Neural progenitor cell (in vitro differentiated cells): ENCODE measurements around the gene METRN. TPM values are rescaled to one million over a fixed set of nuclear protein-coding genes. Genes with fewer than 3 reads are reported as not detected.

Experiments
- DNase-seq: peaks from one replicate; pipeline ENCODE4 v3.0.0-alpha.2; 2016; ENCODE audit warnings: low spot score
- H2AFZ ChIP-seq: fragments of 200-600 bp; sonication (generic); replicated peaks from 2 replicates; pipeline ENCODE4 v1.6.1; 2016; ENCODE audit warnings: antibody characterized with exemption
- H3F3A ChIP-seq: fragments of 200-600 bp; sonication (generic); 2 replicates; pipeline ENCODE4 v1.6.1; 2016; ENCODE audit warnings: antibody characterized with exemption, low read depth
- H3K27ac ChIP-seq: fragments of 200-600 bp; sonication (generic); 2 replicates; pipeline ENCODE4 v1.5.1; 2016; ENCODE audit warnings: mild to moderate bottlenecking
- H3K27me3 ChIP-seq: fragments of 200-600 bp; sonication (generic); 2 replicates; pipeline ENCODE4 v1.6.1; 2016; ENCODE audit warnings: mild to moderate bottlenecking, moderate library complexity
- H3K36me3 ChIP-seq: fragments of 200-600 bp; sonication (generic); 2 replicates; pipeline ENCODE4 v1.5.1; 2016
- H3K4me1 ChIP-seq: fragments of 200-600 bp; sonication (generic); 2 replicates; pipeline ENCODE4 v1.6.1; 2016; ENCODE audit warnings: mixed run types
- H3K4me2 ChIP-seq: fragments of 200-600 bp; sonication (generic); 2 replicates; pipeline ENCODE4 v1.6.1; 2016
- H3K4me3 ChIP-seq: fragments of 200-600 bp; sonication (generic); 2 replicates; pipeline ENCODE4 v1.5.1; 2016
- H3K79me2 ChIP-seq: fragments of 200-600 bp; sonication (generic); 2 replicates; pipeline ENCODE4 v1.6.1; 2016; ENCODE audit warnings: low read depth
- H3K9ac ChIP-seq: fragments of 200-600 bp; sonication (generic); 2 replicates; pipeline ENCODE4 v1.6.1; 2016
- H3K9me3 ChIP-seq: fragments of 200-600 bp; sonication (generic); 2 replicates; pipeline ENCODE4 v1.5.1; 2016; ENCODE audit warnings: low read depth
- H4K20me1 ChIP-seq: fragments of 200-600 bp; sonication (generic); 2 replicates; pipeline ENCODE4 v1.6.1; 2016; ENCODE audit warnings: low read depth
- H3K27ac Mint-ChIP-seq: 3 replicates; pipeline ENCODE4 v1.8.0; 2021; ENCODE audit warnings: mixed read lengths
- H3K27me3 Mint-ChIP-seq: 2 replicates; pipeline ENCODE4 v1.8.0; 2022; ENCODE audit warnings: low read depth, mild to moderate bottlenecking, inconsistent platforms, moderate library complexity, mixed read lengths; ENCODE audit not compliant: insufficient read depth
- H3K36me3 Mint-ChIP-seq: 3 replicates; pipeline ENCODE4 v1.8.0; 2021; ENCODE audit warnings: mixed read lengths
- H3K4me1 Mint-ChIP-seq: 3 replicates; pipeline ENCODE4 v1.8.0; 2021; ENCODE audit warnings: mixed read lengths
- H3K4me3 Mint-ChIP-seq: 3 replicates; pipeline ENCODE4 v1.8.0; 2021; ENCODE audit warnings: mild to moderate bottlenecking, moderate library complexity, mixed read lengths
- H3K9me3 Mint-ChIP-seq: 3 replicates; pipeline ENCODE4 v1.8.0; 2020; ENCODE audit warnings: mixed read lengths
- EZH2 ChIP-seq: fragments of 200-600 bp; sonication (generic); IDR thresholded peaks from 2 replicates; pipeline ENCODE4 v1.6.1; 2017; ENCODE audit warnings: antibody characterized with exemption, mild to moderate bottlenecking, moderate library complexity
- EZH2phosphoT487 ChIP-seq: fragments of 200-600 bp; sonication (generic); IDR thresholded peaks from 2 replicates; pipeline ENCODE4 v1.6.1; 2017; ENCODE audit warnings: antibody characterized with exemption
- total RNA-seq: library from RNA; depleted of rRNA; stranded (reverse); fragments of >200 nt; gene quantifications from 2 replicates; pipeline ENCODE4 v1.2.3, GENCODE V29; 2015; ENCODE audit warnings: low replicate concordance
- TF ChIP-seq, protein P1 (sequence below): fragments of 200-600 bp; sonication (generic); IDR thresholded peaks from 2 replicates; pipeline ENCODE4 v1.5.1; 2017; ENCODE audit warnings: antibody characterized with exemption, mild to moderate bottlenecking

The METRN gene
- total RNA-seq, 1 donor from 2014 or later = 24.3 TPM

DNA sequence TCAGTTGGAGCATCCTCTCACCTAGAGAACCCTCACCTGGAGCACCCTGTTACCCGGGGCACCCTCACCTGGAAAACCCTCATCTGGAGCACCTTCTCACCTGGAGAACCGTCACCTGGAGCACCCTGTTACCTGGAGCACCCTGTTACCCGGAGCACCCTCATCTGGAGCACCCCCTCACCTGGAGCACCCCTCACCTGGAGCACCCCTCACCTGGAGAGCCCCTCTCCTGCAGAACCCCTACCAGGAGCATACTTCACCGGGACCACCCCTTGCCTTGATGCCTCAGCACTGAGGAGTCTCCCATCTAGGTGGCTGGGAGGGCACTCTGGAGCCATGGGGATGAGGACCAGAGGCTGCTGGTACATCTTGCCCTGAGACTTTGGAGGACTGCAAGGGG lies 6.0 kb upstream of the METRN start:
- H3K4me1 Mint-ChIP-seq = peaks cover 38% of the 10 kb centered on the region
- H3K36me3 Mint-ChIP-seq = no peaks in the 10 kb centered on the region
- Histone ChIP-seq H2AFZ (no peak overlapping the region), H3K9ac (no peak overlapping the region), H3K79me2 (no peaks in the 10 kb centered on the region), H3K9me3 (no peaks in the 10 kb centered on the region), H4K20me1 (peaks cover 38% of the 10 kb centered on the region), H3K4me2 (no peak overlapping the region), H3K27me3 (peaks cover 99% of the 10 kb centered on the region), H3K4me1 (peaks cover 6% of the 10 kb centered on the region), H3K36me3 (no peaks in the 10 kb centered on the region), H3F3A (peaks cover 34% of the 10 kb centered on the region), H3K27ac (no peak overlapping the region), H3K4me3 (no peak overlapping the region)
- no peak for DNase-seq
- peak overlapping the region; percentile 78 for H3K4me3 Mint-ChIP-seq
- no peak for TF ChIP-seq EZH2
- no peak for TF ChIP-seq EZH2phosphoT487
- TF ChIP-seq, protein P1, sequence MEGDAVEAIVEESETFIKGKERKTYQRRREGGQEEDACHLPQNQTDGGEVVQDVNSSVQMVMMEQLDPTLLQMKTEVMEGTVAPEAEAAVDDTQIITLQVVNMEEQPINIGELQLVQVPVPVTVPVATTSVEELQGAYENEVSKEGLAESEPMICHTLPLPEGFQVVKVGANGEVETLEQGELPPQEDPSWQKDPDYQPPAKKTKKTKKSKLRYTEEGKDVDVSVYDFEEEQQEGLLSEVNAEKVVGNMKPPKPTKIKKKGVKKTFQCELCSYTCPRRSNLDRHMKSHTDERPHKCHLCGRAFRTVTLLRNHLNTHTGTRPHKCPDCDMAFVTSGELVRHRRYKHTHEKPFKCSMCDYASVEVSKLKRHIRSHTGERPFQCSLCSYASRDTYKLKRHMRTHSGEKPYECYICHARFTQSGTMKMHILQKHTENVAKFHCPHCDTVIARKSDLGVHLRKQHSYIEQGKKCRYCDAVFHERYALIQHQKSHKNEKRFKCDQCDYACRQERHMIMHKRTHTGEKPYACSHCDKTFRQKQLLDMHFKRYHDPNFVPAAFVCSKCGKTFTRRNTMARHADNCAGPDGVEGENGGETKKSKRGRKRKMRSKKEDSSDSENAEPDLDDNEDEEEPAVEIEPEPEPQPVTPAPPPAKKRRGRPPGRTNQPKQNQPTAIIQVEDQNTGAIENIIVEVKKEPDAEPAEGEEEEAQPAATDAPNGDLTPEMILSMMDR = no peak
- H3K27ac Mint-ChIP-seq = no peak overlapping the region
- no peaks in the 10 kb centered on the region for H3K9me3 Mint-ChIP-seq
- peaks cover 35% of the 10 kb centered on the region for H3K27me3 Mint-ChIP-seq

DNA sequence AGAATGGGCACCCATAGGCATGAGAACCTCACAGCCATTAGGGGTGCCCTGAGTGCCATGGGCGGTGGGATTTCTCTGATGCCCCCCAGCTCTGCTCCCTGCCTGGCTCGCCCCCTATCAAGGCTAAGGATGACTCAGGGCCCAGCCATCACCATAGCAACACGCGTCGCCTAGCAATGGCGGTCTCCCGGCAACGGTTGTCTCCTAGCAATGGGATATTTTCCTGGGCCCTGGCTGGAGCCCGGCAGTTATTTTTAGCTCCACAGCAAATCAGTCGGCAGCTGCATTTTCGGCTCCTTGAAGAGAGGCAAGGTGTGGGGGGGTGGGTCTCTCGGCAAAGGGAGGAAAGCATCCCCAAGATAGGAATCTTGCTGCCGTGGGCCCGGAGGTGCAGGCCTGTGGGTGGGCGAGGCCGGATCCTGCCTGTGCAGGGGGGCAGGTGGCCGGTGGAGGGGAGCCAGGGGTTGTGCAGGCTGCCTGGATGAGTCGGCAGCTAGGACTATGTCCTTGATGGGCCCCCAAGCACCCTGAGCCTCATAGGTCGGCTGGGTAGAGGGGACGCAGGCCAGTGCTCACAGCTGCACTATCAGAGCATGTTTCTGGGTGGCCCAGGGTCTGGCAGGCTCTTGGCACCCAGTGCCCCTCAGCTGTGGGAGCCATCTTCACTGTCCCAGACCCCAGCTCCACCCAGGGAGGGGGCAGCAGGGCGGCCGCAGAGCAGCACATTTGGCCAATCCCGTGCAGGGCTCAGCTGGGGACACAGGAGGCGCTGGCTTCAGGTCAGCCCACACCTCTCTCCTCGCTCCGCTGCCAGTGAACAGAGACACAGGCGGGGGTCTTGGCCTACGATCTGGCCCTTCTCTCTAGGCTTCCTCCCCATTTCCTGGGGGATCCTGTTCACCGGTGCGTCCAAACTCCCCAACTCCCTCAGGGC lies 5.1 kb upstream of the METRN start:
- H3K9me3 ChIP-seq = no peaks in the 10 kb centered on the region
- H3K4me3 ChIP-seq = no peak overlapping the region
- peaks cover 27% of the 10 kb centered on the region for H3K27me3 Mint-ChIP-seq
- peaks cover 30% of the 10 kb centered on the region for H4K20me1 ChIP-seq
- H3K27ac Mint-ChIP-seq = peak overlapping the region; percentile 92
- peaks cover 98% of the 10 kb centered on the region for H3K27me3 ChIP-seq
- H3K4me3 Mint-ChIP-seq = peak overlapping the region; percentile 78
- peak; percentile 83 for DNase-seq
- no peak overlapping the region for H3K9ac ChIP-seq
- H2AFZ ChIP-seq = no peak overlapping the region
- no peaks in the 10 kb centered on the region for H3K9me3 Mint-ChIP-seq
- no peaks in the 10 kb centered on the region for H3K36me3 ChIP-seq
- no peak overlapping the region for H3K27ac ChIP-seq
- H3K79me2 ChIP-seq = no peaks in the 10 kb centered on the region
- no peak for TF ChIP-seq EZH2phosphoT487
- TF ChIP-seq, protein P1 = peak; percentile 15
- no peak for TF ChIP-seq EZH2
- H3K4me1 Mint-ChIP-seq = peaks cover 41% of the 10 kb centered on the region
- peak overlapping the region; percentile 21 for H3K4me2 ChIP-seq
- no peaks in the 10 kb centered on the region for H3K36me3 Mint-ChIP-seq
- H3F3A ChIP-seq = peaks cover 33% of the 10 kb centered on the region
- peaks cover 10% of the 10 kb centered on the region for H3K4me1 ChIP-seq

DNA sequence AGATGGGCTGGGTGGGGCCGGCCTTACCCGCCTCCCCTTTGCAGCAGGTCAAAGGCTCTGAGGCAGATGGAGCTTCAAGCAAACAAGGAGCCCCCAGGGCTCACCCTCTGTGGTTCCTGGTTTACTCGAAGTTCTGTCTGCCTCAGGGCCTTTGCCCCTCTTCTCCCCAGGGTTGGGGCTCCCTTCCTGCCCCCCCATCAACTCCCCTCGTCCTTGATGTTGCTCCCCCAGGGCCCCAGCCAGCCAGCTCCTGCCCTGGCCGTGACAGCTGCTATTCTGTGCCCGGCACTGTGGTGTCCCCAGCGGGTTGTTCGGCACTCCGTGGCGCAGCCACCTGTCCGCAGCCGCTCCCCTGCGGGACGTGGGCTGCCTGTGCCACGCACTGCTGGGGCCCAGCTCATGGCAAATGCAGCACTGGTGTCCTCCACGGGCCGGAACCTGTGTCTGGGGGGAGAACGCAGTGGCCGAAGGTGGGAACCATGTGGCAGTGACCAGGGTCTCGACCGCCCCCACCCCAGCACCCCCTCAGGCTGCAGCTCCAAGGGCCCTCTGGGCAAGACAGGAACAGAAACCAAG lies 4.3 kb upstream of the METRN start:
- Mint-ChIP-seq H3K9me3 (no peaks in the 10 kb centered on the region), H3K27me3 (peaks cover 27% of the 10 kb centered on the region), H3K36me3 (no peaks in the 10 kb centered on the region), H3K4me3 (peak overlapping the region; percentile 78), H3K4me1 (peaks cover 41% of the 10 kb centered on the region), H3K27ac (peak overlapping the region; percentile 89)
- Histone ChIP-seq H3K27ac (no peak overlapping the region), H3K4me3 (no peak overlapping the region), H3K4me1 (peaks cover 10% of the 10 kb centered on the region), H2AFZ (no peak overlapping the region), H4K20me1 (peaks cover 26% of the 10 kb centered on the region), H3K9ac (no peak overlapping the region), H3K36me3 (no peaks in the 10 kb centered on the region), H3K79me2 (no peaks in the 10 kb centered on the region), H3F3A (peaks cover 33% of the 10 kb centered on the region), H3K4me2 (peak overlapping the region; percentile 21), H3K9me3 (no peaks in the 10 kb centered on the region), H3K27me3 (peaks cover 90% of the 10 kb centered on the region)
- no peak for DNase-seq
- TF ChIP-seq EZH2 = no peak
- no peak for TF ChIP-seq EZH2phosphoT487
- TF ChIP-seq, protein P1 = no peak
